HepG2 (cell line): ENCODE data around the gene CDH19. TPM values are rescaled to one million over a fixed set of nuclear protein-coding genes. Genes with fewer than 3 reads are reported as not detected.

Experiments
- ATAC-seq: fragments of 200-7000 bp; cut with Tn5 transposase; 3 replicates; pipeline ENCODE4 v1.9.1; 2020; ENCODE audit warnings: mild to moderate bottlenecking, moderate library complexity
- BruUV-seq: library from RNA; stranded (reverse); fragments of 400-500 nt; replicated peaks from 2 replicates; lab custom pipeline; 2021; lab: Mats Ljungman, UMichigan
- CTCF ChIA-PET: fragments of 300-600 bp; formaldehyde crosslinking; extraction: SDS; loops from one replicate; lab custom pipeline; 2021; ENCODE audit warnings: low total read pairs, inconsistent platforms, low intra/inter-chr PET ratio; lab: Yijun Ruan, JAX
- POLR2A ChIA-PET: fragments of 350-600 bp; sonication (Branson Sonifier 250); formaldehyde crosslinking; loops from one replicate; lab custom pipeline; 2020; ENCODE audit warnings: antibody characterized with exemption, inconsistent platforms; lab: Yijun Ruan, JAX
- DNase-seq: peaks from one replicate; pipeline ENCODE4 v3.0.0-alpha.2; 2015; ENCODE audit warnings: low spot score
- FAIRE-seq: peaks from 3 replicates; lab custom pipeline; 2011; peaks lifted over from hg19 to GRCh38; lab: Jason Lieb, UNC
- H2AFZ ChIP-seq: one replicate; pipeline ENCODE4 v1.6.1; 2011; ENCODE audit warnings: low read length, inconsistent platforms
- H3K27ac ChIP-seq: fragments of 300-600 bp; 3 replicates; pipeline ENCODE4 v1.8.0; 2011; ENCODE audit warnings: mixed run types, mild to moderate bottlenecking, mixed read lengths, low read length, inconsistent platforms; ENCODE audit not compliant: insufficient read depth; ENCODE audit errors: extremely low read length
- H3K27me3 ChIP-seq, 2 experiments: fragments of 200-600 bp in 1 of 2; 2 replicates in 1 of 2; 3 replicates in 1 of 2; pipeline versions ENCODE4 v1.6.0 to v1.8.0; 2011; ENCODE audit warnings: low read length in 2 of 2, mild to moderate bottlenecking in 2 of 2, moderate library complexity in 2 of 2, inconsistent platforms in 1 of 2; ENCODE audit not compliant: insufficient read depth in 2 of 2, control insufficient read depth in 1 of 2
- H3K36me3 ChIP-seq, 2 experiments: fragments of 200-600 bp in 1 of 2; replicated peaks in 1 of 2; 2 replicates in 1 of 2; 3 replicates in 1 of 2; pipeline versions ENCODE4 v1.5.1 to v1.8.0; 2011; ENCODE audit warnings: low read length in 2 of 2, inconsistent platforms in 1 of 2; ENCODE audit not compliant: insufficient read depth in 2 of 2, control insufficient read depth in 1 of 2
- H3K4me1 ChIP-seq: 2 replicates; pipeline ENCODE4 v1.5.1; 2012; ENCODE audit warnings: low read length, inconsistent platforms; ENCODE audit not compliant: insufficient read depth
- H3K4me2 ChIP-seq: 2 replicates; pipeline ENCODE4 v1.6.0; 2011; ENCODE audit warnings: low read depth, low read length, inconsistent platforms
- H3K4me3 ChIP-seq, 3 experiments: fragments of 200-600 bp in 1 of 3; sonication (generic), shearing (Covaris generic) in 1 of 3; replicated peaks in 1 of 3; 2 replicates each; pipeline ENCODE4 v1.5.1; 2011 to 2016; ENCODE audit warnings: low read length in 3 of 3, inconsistent platforms in 2 of 3, low read depth in 2 of 3, mild to moderate bottlenecking in 2 of 3, control low read depth in 1 of 3, mixed read lengths in 1 of 3; ENCODE audit not compliant: insufficient read depth in 1 of 3
- H3K79me2 ChIP-seq: one replicate; pipeline ENCODE4 v1.6.1; 2011; ENCODE audit warnings: low read length, inconsistent platforms; ENCODE audit not compliant: insufficient read depth
- H3K9ac ChIP-seq: 2 replicates; pipeline ENCODE4 v1.6.0; 2011; ENCODE audit warnings: mild to moderate bottlenecking, low read depth, low read length, inconsistent platforms; ENCODE audit not compliant: insufficient read depth
- H3K9me3 ChIP-seq: 2 replicates; pipeline ENCODE4 v1.5.1; 2012; ENCODE audit warnings: mild to moderate bottlenecking, low read length
- H4K20me1 ChIP-seq: 2 replicates; pipeline ENCODE4 v1.6.0; 2011; ENCODE audit warnings: inconsistent platforms, mild to moderate bottlenecking, low read length, moderate library complexity; ENCODE audit not compliant: insufficient read depth
- NFE2 ChIP-seq: sonication (generic); formaldehyde crosslinking; IDR thresholded peaks from 2 replicates; pipeline ENCODE4 v1.4.0; 2020; ENCODE audit warnings: missing genetic modification reagents
- REPIN1 ChIP-seq: sonication (generic); formaldehyde crosslinking; IDR thresholded peaks from 2 replicates; pipeline ENCODE4 v1.8.0; 2022; ENCODE audit warnings: missing genetic modification reagents, low read depth, mild to moderate bottlenecking, borderline replicate concordance
- ZNF501 ChIP-seq: sonication (generic); formaldehyde crosslinking; IDR thresholded peaks from 2 replicates; pipeline ENCODE4 v1.5.1; 2020; ENCODE audit warnings: mild to moderate bottlenecking, moderate library complexity, missing genetic modification reagents
- ZNF564 ChIP-seq: sonication (generic); formaldehyde crosslinking; IDR thresholded peaks from 2 replicates; pipeline ENCODE4 v1.8.1; 2023; ENCODE audit warnings: mild to moderate bottlenecking, missing genetic modification reagents
- whole genome bisulfite sequencing: methylation state at CpG from one replicate; pipeline ENCODE4 v1.1.6; 2017; ENCODE audit warnings: low lambda C conversion rate; 5-methylcytosine and 5-hydroxymethylcytosine counted together
- in situ Hi-C: cut with HindIII; loops from 2 replicates; pipeline ENCODE4 v1.10.0; 2017; ENCODE audit warnings: low pct_unique_long_range_greater_than_20kb; ENCODE audit not compliant: extremely low pct_ligation_motif_present
- intact Hi-C: fragments of 100-400 bp; cut with micrococcal nuclease; formaldehyde crosslinking; loops from one replicate; pipeline ENCODE4 v1.10.0; 2022; ENCODE audit not compliant: unreplicated experiment
- polyA plus RNA-seq, 8 experiments: library from polyadenylated mRNA; depleted of rRNA in 3 of 8; stranded (reverse) in 7 of 8; unstranded in 1 of 8; fragments of >200 nt; fragmentation: Illumina TruSeq in 4 of 8; extraction: Trizol in 4 of 8; gene quantifications; 2 replicates each; pipeline versions ENCODE4 v1.2.1 to v1.2.3, GENCODE V29; 2011 to 2016; ENCODE audit warnings: low read depth in 4 of 8, missing spikeins in 1 of 8, mixed read lengths in 1 of 8; ENCODE audit not compliant: insufficient read depth in 1 of 8
- total RNA-seq, 5 experiments: library from RNA; depleted of rRNA; stranded (reverse); fragments of >200 nt; fragmentation: Illumina TruSeq; extraction: Trizol; gene quantifications; 2 replicates each; pipeline ENCODE4 v1.2.3, GENCODE V29; 2016; ENCODE audit warnings: low read depth in 1 of 5
- TF ChIP-seq, protein P1 (sequence below): sonication (generic); formaldehyde crosslinking; IDR thresholded peaks from 2 replicates; pipeline ENCODE4 v1.5.0; 2020; ENCODE audit warnings: mild to moderate bottlenecking, missing genetic modification reagents
- TF ChIP-seq, protein P2 (sequence below): IDR thresholded peaks from 2 replicates; pipeline ENCODE4 v1.6.1; 2016; ENCODE audit warnings: low read depth

Gene CDH19
- total and polyA plus RNA-seq, 2 of the 13 experiments (the other 11 are each of a cell fraction or from before 2014, with no cell fraction given), result not detected

DNA sequence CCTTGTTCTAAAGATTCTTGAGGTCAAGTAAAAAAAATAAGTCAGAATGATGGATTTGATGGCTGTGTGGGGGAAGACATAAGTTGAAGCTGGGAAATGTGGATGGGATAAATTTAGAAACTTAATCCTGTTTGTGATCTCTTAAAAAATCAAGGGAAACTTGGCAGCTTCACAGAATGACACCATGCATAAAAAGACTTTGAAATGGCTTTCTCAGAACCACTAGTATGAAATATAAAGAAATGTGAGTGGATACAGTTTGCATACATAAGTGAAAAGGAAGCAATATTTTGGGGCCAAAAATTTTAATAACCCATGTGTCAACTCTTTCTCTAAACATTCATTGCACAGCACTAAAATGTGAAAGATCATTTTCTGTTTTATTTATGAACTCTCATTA is 21.7 kb downstream of the CDH19 start (continued):
- TF ChIP-seq, protein P1, sequence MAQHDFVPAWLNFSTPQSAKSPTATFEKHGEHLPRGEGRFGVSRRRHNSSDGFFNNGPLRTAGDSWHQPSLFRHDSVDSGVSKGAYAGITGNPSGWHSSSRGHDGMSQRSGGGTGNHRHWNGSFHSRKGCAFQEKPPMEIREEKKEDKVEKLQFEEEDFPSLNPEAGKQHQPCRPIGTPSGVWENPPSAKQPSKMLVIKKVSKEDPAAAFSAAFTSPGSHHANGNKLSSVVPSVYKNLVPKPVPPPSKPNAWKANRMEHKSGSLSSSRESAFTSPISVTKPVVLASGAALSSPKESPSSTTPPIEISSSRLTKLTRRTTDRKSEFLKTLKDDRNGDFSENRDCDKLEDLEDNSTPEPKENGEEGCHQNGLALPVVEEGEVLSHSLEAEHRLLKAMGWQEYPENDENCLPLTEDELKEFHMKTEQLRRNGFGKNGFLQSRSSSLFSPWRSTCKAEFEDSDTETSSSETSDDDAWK, result no peak

DNA sequence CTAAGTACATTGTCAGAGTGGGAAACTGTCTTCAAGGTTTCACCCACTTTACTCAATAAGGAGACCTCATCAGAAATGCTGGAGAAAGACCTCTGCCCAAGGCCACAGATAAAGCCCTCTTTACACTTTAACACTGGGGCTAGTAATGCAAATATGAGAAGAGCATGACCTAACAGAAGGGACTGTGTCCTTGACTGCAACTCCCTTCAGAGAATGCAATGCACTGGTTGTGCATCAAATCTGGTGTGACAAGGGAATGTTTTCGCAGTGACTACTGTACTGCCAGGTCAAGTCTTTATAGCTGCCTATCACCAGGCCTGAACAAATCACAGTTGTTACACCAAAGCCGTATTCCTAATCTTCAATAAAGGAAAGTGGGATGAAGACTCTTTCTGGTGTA is 28.6 kb downstream of the CDH19 start:
- FAIRE-seq, result peak; percentile 26
- CTCF ChIA-PET, result no interaction called here

More for the DNA sequence above, 28.6 kb downstream of the CDH19 start:
- TF ChIP-seq NFE2 (CRISPR knock-in tag) (no peak), REPIN1 (CRISPR knock-in tag) (no peak), ZNF501 (CRISPR knock-in tag) (no peak), ZNF564 (CRISPR knock-in tag) (no peak)
- TF ChIP-seq, protein P2, sequence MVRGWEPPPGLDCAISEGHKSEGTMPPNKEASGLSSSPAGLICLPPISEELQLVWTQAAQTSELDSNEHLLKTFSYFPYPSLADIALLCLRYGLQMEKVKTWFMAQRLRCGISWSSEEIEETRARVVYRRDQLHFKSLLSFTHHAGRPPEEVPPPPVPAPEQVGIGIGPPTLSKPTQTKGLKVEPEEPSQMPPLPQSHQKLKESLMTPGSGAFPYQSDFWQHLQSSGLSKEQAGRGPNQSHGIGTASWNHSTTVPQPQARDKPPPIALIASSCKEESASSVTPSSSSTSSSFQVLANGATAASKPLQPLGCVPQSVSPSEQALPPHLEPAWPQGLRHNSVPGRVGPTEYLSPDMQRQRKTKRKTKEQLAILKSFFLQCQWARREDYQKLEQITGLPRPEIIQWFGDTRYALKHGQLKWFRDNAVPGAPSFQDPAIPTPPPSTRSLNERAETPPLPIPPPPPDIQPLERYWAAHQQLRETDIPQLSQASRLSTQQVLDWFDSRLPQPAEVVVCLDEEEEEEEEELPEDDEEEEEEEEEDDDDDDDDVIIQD (CRISPR knock-in tag), result no peak
- WGBS, result 33% methylated on average over 2 of the region's 2 CpGs
- Histone ChIP-seq H2AFZ (no peak overlapping the region), H4K20me1 (no peaks in the 10 kb centered on the region), H3K27me3 (no peaks in the 10 kb centered on the region), H3K27ac (no peak overlapping the region), H3K79me2 (no peaks in the 10 kb centered on the region), H3K9ac (no peak overlapping the region), H3K36me3 (no peaks in the 10 kb centered on the region), H3K9me3 (no peaks in the 10 kb centered on the region), H3K4me3 (no peak overlapping the region), H3K4me1 (no peaks in the 10 kb centered on the region), H3K4me2 (no peak overlapping the region)
- POLR2A ChIA-PET, result no interaction called here
- in situ Hi-C loops, result no loop called here
- ATAC-seq, result peak; percentile 62
- DNase-seq, result peak; percentile 10
- BruUV-seq, result no TSS peak
- intact Hi-C loops, result loop anchor here (2.0 kb wide), 1 partner anchor 18 kb away; no protein-coding TSS in a partner anchor
